Measurements from ENCODE around the gene ZNF333.

- TF ChIP-seq POLR2AphosphoS5 (IDR thresholded peaks at IDR 0.05; ENCODE audit: low read depth, low read length) (no peak), JUND (IDR thresholded peaks at IDR 0.05) (no peak), CHD2 (IDR thresholded peaks at IDR 0.05; ENCODE audit: low read length, partially characterized antibody) (no peak), USF1 (IDR thresholded peaks at IDR 0.05; ENCODE audit: borderline replicate concordance, low read depth) (no peak)
- TF ChIP-seq, protein P1, sequence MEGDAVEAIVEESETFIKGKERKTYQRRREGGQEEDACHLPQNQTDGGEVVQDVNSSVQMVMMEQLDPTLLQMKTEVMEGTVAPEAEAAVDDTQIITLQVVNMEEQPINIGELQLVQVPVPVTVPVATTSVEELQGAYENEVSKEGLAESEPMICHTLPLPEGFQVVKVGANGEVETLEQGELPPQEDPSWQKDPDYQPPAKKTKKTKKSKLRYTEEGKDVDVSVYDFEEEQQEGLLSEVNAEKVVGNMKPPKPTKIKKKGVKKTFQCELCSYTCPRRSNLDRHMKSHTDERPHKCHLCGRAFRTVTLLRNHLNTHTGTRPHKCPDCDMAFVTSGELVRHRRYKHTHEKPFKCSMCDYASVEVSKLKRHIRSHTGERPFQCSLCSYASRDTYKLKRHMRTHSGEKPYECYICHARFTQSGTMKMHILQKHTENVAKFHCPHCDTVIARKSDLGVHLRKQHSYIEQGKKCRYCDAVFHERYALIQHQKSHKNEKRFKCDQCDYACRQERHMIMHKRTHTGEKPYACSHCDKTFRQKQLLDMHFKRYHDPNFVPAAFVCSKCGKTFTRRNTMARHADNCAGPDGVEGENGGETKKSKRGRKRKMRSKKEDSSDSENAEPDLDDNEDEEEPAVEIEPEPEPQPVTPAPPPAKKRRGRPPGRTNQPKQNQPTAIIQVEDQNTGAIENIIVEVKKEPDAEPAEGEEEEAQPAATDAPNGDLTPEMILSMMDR (IDR thresholded peaks at IDR 0.05) = no peak
- TF ChIP-seq, protein P2, sequence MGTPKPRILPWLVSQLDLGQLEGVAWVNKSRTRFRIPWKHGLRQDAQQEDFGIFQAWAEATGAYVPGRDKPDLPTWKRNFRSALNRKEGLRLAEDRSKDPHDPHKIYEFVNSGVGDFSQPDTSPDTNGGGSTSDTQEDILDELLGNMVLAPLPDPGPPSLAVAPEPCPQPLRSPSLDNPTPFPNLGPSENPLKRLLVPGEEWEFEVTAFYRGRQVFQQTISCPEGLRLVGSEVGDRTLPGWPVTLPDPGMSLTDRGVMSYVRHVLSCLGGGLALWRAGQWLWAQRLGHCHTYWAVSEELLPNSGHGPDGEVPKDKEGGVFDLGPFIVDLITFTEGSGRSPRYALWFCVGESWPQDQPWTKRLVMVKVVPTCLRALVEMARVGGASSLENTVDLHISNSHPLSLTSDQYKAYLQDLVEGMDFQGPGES (IDR thresholded peaks at IDR 0.05; ENCODE audit: low read depth, low read length) = no peak
Measured at GRCh38 chr19:14682084-14682483, 7.8 kb upstream of the ZNF333 start.
